Endothelial cell of umbilical vein (primary cell): Measurements from ENCODE around the gene SCG2. TPM values are rescaled to one million over a fixed set of nuclear protein-coding genes. Genes with fewer than 3 reads are reported as not detected.

Experiments used
- BruUV-seq: library from RNA; stranded (reverse); fragments of 400-500 nt; replicated peaks from 2 replicates; lab custom pipeline; 2021; lab: Mats Ljungman, UMichigan
- CTCF ChIA-PET: fragments of 300-600, 350-600 bp; sonication (Branson Sonifier 250); formaldehyde crosslinking; loops from one replicate; lab custom pipeline; 2021; ENCODE audit warnings: antibody characterized with exemption, inconsistent platforms; lab: Charles Lee
- POLR2A ChIA-PET: fragments of 300-600, 350-600 bp; sonication (Branson Sonifier 250); formaldehyde crosslinking; loops from one replicate; lab custom pipeline; 2021; ENCODE audit warnings: antibody characterized with exemption, inconsistent platforms; lab: Charles Lee
- DNase-seq: peaks from one replicate; pipeline ENCODE4 v3.0.0-alpha.2; 2011; ENCODE audit warnings: low read depth, low spot score
- FAIRE-seq: peaks from 2 replicates; lab custom pipeline; 2011; peaks lifted over from hg19 to GRCh38; lab: Jason Lieb, UNC
- H2AFZ ChIP-seq: 2 replicates; pipeline ENCODE4 v1.6.0; 2012; ENCODE audit warnings: low read depth, low read length, control low read depth, inconsistent platforms
- H3K27ac ChIP-seq: 2 replicates; pipeline ENCODE4 v1.5.1; 2011; ENCODE audit warnings: low read depth, mild to moderate bottlenecking, control low read depth, low read length, moderate library complexity; ENCODE audit not compliant: insufficient read depth
- H3K27me3 ChIP-seq, 2 experiments: 2 replicates each; pipeline versions ENCODE4 v1.6.0 to v1.6.1; 2011; ENCODE audit warnings: low read length in 2 of 2, mixed read lengths in 1 of 2; ENCODE audit not compliant: control insufficient read depth in 2 of 2, insufficient read depth in 2 of 2
- H3K36me3 ChIP-seq, 2 experiments: 2 replicates in 1 of 2; 3 replicates in 1 of 2; pipeline ENCODE4 v1.5.1; 2011; ENCODE audit warnings: low read length in 2 of 2, mild to moderate bottlenecking in 1 of 2, moderate library complexity in 1 of 2; ENCODE audit not compliant: control insufficient read depth in 2 of 2, insufficient read depth in 2 of 2; ENCODE audit errors: extremely low read depth in 1 of 2
- H3K4me1 ChIP-seq: 3 replicates; pipeline ENCODE4 v1.5.1; 2011; ENCODE audit warnings: mild to moderate bottlenecking, low read length; ENCODE audit not compliant: control insufficient read depth, insufficient read depth; ENCODE audit errors: extremely low read depth
- H3K4me2 ChIP-seq: 2 replicates; pipeline ENCODE4 v1.6.1; 2011; ENCODE audit warnings: low read length, control low read depth, mixed read lengths; ENCODE audit not compliant: insufficient read depth
- H3K4me3 ChIP-seq, 3 experiments: fragments of 200-600 bp in 1 of 3; sonication (generic), shearing (Covaris generic) in 1 of 3; replicated peaks in 1 of 3; 2 replicates each; pipeline ENCODE4 v1.5.1; 2011 to 2016; ENCODE audit warnings: control low read depth in 3 of 3, low read length in 3 of 3, mild to moderate bottlenecking in 2 of 3, inconsistent platforms in 1 of 3, low read depth in 1 of 3, moderate library complexity in 1 of 3; ENCODE audit not compliant: insufficient read depth in 1 of 3
- H3K79me2 ChIP-seq: 2 replicates; pipeline ENCODE4 v1.6.0; 2012; ENCODE audit warnings: low read length, inconsistent platforms; ENCODE audit not compliant: control insufficient read depth, insufficient read depth
- H3K9ac ChIP-seq: replicated peaks from 2 replicates; pipeline ENCODE3; 2011; ENCODE audit warnings: low read length, control low read depth; ENCODE audit not compliant: insufficient read depth; ENCODE audit errors: extremely low read depth
- H3K9me1 ChIP-seq: replicated peaks from 3 replicates; pipeline ENCODE4 v1.6.0; 2011; ENCODE audit warnings: mild to moderate bottlenecking, low read length; ENCODE audit not compliant: control insufficient read depth, insufficient read depth; ENCODE audit errors: extremely low read depth
- H3K9me3 ChIP-seq: replicated peaks from 2 replicates; pipeline ENCODE4 v1.5.1; 2012; ENCODE audit warnings: low read length, inconsistent platforms; ENCODE audit not compliant: control insufficient read depth, insufficient read depth
- H4K20me1 ChIP-seq: replicated peaks from 2 replicates; pipeline ENCODE3; 2011; ENCODE audit warnings: mild to moderate bottlenecking, low read length; ENCODE audit not compliant: control insufficient read depth, insufficient read depth; ENCODE audit errors: extremely low read depth
- CTCF ChIP-seq, 2 donors: IDR thresholded peaks; 1 replicate in 1 of 2; 2 replicates in 1 of 2; pipeline ENCODE4 v1.5.1; 2011; ENCODE audit warnings: low read length in 2 of 2, mild to moderate bottlenecking in 2 of 2, moderate library complexity in 2 of 2, control low read depth in 1 of 2, inconsistent platforms in 1 of 2, low read depth in 1 of 2; ENCODE audit not compliant: insufficient read depth in 1 of 2; ENCODE audit errors: extremely low read depth in 1 of 2
- EZH2 ChIP-seq: IDR thresholded peaks from 2 replicates; pipeline ENCODE4 v1.6.1; 2012; ENCODE audit warnings: borderline replicate concordance, low read depth, mild to moderate bottlenecking, moderate library complexity, low read length, inconsistent platforms; ENCODE audit not compliant: severe bottlenecking
- FOS ChIP-seq: IDR thresholded peaks from 2 replicates; pipeline ENCODE4 v1.6.1; 2011; ENCODE audit warnings: mild to moderate bottlenecking, low read length, moderate library complexity, borderline replicate concordance; ENCODE audit not compliant: insufficient read depth
- GATA2 ChIP-seq: IDR thresholded peaks from 2 replicates; pipeline ENCODE4 v1.7.0; 2011; ENCODE audit warnings: low read depth, mild to moderate bottlenecking, moderate library complexity, mixed read lengths, low read length; ENCODE audit not compliant: insufficient read length, insufficient read depth
- JUN ChIP-seq: IDR thresholded peaks from 2 replicates; pipeline ENCODE4 v1.6.1; 2011; ENCODE audit warnings: borderline replicate concordance, low read depth; ENCODE audit not compliant: insufficient read length, insufficient read depth
- MAX ChIP-seq: IDR thresholded peaks from 2 replicates; pipeline ENCODE4 v1.6.1; 2011; ENCODE audit not compliant: insufficient read depth, insufficient read length
- MYC ChIP-seq: IDR thresholded peaks from one replicate; pipeline ENCODE4 v1.6.1; 2011; ENCODE audit warnings: mild to moderate bottlenecking, low read depth, low read length
- POLR2A ChIP-seq: IDR thresholded peaks from 2 replicates; pipeline ENCODE4 v1.6.1; 2012; ENCODE audit warnings: low read depth, mild to moderate bottlenecking, control low read depth, low read length
- POLR2AphosphoS5 ChIP-seq: IDR thresholded peaks from 2 replicates; pipeline ENCODE4 v1.6.1; 2012; ENCODE audit warnings: low read depth, mild to moderate bottlenecking, control low read depth, low read length, moderate library complexity; ENCODE audit not compliant: insufficient read depth
- dilution Hi-C: fragments of 300-500 bp; cut with MboI; formaldehyde crosslinking; loops from one replicate; pipeline ENCODE4 v1.15.0; 2019; ENCODE audit warnings: low sequenced_read_pairs; ENCODE audit not compliant: extremely low pct_ligation_motif_present
- intact Hi-C: fragments of 100-400 bp; cut with micrococcal nuclease; formaldehyde crosslinking; loops from one replicate; pipeline ENCODE4 v1.10.0; 2022
- polyA plus RNA-seq, 4 experiments: library from polyadenylated mRNA; depleted of rRNA in 3 of 4; stranded (reverse) in 3 of 4; unstranded in 1 of 4; fragments of >200 nt; gene quantifications; 2 replicates each; pipeline versions ENCODE4 v1.2.1 to v1.2.3, GENCODE V29; 2011 to 2012; ENCODE audit warnings: missing spikeins in 1 of 4
- total RNA-seq: library from RNA; stranded (reverse); gene quantifications from 2 replicates; pipeline ENCODE4 v1.2.3, GENCODE V29; 2021

Gene SCG2
- total and polyA plus RNA-seq, 2 donors (not counting 3 experiments of a cell fraction or from before 2014, with no cell fraction given): not detected

- Histone ChIP-seq H3K27me3 (peaks cover 0 to 22% of the 10 kb centered on the region in 2 experiments), H2AFZ (no peak overlapping the region), H3K4me2 (peak overlapping the region; percentile 49), H3K4me1 (peaks cover 10% of the 10 kb centered on the region), H3K9me3 (no peaks in the 10 kb centered on the region), H3K79me2 (no peaks in the 10 kb centered on the region), H4K20me1 (no peaks in the 10 kb centered on the region), H3K9ac (no peak overlapping the region), H3K36me3 (no peaks in the 10 kb centered on the region), H3K27ac (no peak overlapping the region), H3K9me1 (no peaks in the 10 kb centered on the region), H3K4me3 (no peak overlapping the region)
- POLR2A ChIA-PET: no interaction called here
- TF ChIP-seq MYC (no peak), GATA2 (peak; percentile 98), EZH2 (no peak), POLR2AphosphoS5 (peak; percentile 89), FOS (peak; percentile 99), JUN (peak; percentile 95), POLR2A (peak; percentile 47), CTCF (IDR thresholded peaks at IDR 0.05; ENCODE audit: extremely low read depth in 1 of 2, insufficient read depth in 1 of 2, low read depth in 1 of 2, low read length in 2 of 2) (no peak), MAX (no peak)
- FAIRE-seq (peak; percentile 88), DNase-seq (peak; percentile 88)
- no TSS peak for BruUV-seq
- dilution Hi-C loops: no loop called here
- intact Hi-C loops: loop anchor here (1.0 to 5.0 kb wide), 5 partner anchors 14 to 248 kb away; no protein-coding TSS in a partner anchor
- CTCF ChIA-PET: interaction anchor here (0.7 to 1.7 kb wide), 8 partner anchors 10 to 250 kb away, joined by 3 to 7 read pairs (median 4); partner anchors contain the start of gene SCG2
These were observed 52.9 kb downstream of the SCG2 start for GRCh38 chr2:223549215-223549614.
